ENCODE data around the gene TKT. TPM values are rescaled to one million over a fixed set of nuclear protein-coding genes. Genes with fewer than 3 reads are reported as not detected.
A peak's percentile ranks its signal among the peaks of the same experiment; 100 is the strongest.
"Not testable (repeated sequence)": the region's sequence is repeated elsewhere in the genome, so short reads cannot be mapped to it uniquely, and the experiment has no call there.

The TKT gene
- total and polyA plus RNA-seq, 2 donors from 2014 or later, result 182 to 224 TPM

DNA sequence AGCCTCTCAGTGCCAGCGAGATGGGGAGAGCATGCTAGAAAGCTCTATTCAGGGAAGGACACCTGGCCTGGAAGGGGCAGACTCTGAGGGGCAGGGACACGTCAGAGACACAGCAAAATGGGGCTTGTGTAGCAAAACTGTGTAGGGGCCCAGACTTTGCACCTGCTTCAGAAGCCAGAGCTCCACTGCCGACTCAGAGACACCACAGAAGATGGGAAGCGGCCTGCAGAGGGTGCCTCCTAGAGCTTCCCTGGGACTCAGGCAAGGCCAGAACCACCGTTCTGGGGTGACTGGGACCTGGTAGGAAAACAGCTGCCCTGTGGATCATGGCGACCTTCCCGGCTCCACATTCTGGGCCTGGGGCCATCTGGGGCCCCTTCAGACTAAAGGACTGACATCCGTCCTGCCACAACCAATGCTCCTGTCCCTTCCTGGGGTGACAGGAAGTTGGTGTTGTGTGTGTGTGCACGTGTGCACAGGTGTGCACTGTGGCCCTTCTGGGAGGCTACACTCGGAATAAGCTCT is 17.4 kb upstream of the TKT start:
- DNase-seq, result no peak
- TF ChIP-seq, protein P1, sequence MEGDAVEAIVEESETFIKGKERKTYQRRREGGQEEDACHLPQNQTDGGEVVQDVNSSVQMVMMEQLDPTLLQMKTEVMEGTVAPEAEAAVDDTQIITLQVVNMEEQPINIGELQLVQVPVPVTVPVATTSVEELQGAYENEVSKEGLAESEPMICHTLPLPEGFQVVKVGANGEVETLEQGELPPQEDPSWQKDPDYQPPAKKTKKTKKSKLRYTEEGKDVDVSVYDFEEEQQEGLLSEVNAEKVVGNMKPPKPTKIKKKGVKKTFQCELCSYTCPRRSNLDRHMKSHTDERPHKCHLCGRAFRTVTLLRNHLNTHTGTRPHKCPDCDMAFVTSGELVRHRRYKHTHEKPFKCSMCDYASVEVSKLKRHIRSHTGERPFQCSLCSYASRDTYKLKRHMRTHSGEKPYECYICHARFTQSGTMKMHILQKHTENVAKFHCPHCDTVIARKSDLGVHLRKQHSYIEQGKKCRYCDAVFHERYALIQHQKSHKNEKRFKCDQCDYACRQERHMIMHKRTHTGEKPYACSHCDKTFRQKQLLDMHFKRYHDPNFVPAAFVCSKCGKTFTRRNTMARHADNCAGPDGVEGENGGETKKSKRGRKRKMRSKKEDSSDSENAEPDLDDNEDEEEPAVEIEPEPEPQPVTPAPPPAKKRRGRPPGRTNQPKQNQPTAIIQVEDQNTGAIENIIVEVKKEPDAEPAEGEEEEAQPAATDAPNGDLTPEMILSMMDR (IDR thresholded peaks at IDR 0.05; ENCODE audit: borderline replicate concordance, extremely low read depth, insufficient read depth), result no peak
- H3K27me3 ChIP-seq (ENCODE audit: control insufficient read depth, insufficient read depth, low read length), result no peaks in the 10 kb centered on the region
- no peaks in the 10 kb centered on the region for H3K36me3 ChIP-seq (ENCODE audit: control insufficient read depth in 2 of 3, insufficient read depth in 3 of 3, low read length in 3 of 3)
- intact Hi-C loops (cut with DNase I), result no loop called here
- H3K27ac ChIP-seq (ENCODE audit: low read depth in 2 of 2, low read length in 2 of 2), result no peak overlapping the region
- H3K4me1 ChIP-seq (ENCODE audit: control insufficient read depth in 2 of 3, insufficient read depth in 2 of 3, low read depth in 1 of 3, low read length in 3 of 3), result peaks cover 0 to 10% (median 5%) of the 10 kb centered on the region in 3 donors
- no peak for FAIRE-seq
- no peak overlapping the region for H3K9ac ChIP-seq (ENCODE audit: low read length in 3 of 3)
- no peaks in the 10 kb centered on the region for H3K9me3 ChIP-seq (ENCODE audit: control insufficient read depth in 2 of 3, insufficient read depth in 1 of 3, low read length in 3 of 3)
- no peak overlapping the region for H3K4me3 ChIP-seq (ENCODE audit: low read length in 3 of 3)

DNA sequence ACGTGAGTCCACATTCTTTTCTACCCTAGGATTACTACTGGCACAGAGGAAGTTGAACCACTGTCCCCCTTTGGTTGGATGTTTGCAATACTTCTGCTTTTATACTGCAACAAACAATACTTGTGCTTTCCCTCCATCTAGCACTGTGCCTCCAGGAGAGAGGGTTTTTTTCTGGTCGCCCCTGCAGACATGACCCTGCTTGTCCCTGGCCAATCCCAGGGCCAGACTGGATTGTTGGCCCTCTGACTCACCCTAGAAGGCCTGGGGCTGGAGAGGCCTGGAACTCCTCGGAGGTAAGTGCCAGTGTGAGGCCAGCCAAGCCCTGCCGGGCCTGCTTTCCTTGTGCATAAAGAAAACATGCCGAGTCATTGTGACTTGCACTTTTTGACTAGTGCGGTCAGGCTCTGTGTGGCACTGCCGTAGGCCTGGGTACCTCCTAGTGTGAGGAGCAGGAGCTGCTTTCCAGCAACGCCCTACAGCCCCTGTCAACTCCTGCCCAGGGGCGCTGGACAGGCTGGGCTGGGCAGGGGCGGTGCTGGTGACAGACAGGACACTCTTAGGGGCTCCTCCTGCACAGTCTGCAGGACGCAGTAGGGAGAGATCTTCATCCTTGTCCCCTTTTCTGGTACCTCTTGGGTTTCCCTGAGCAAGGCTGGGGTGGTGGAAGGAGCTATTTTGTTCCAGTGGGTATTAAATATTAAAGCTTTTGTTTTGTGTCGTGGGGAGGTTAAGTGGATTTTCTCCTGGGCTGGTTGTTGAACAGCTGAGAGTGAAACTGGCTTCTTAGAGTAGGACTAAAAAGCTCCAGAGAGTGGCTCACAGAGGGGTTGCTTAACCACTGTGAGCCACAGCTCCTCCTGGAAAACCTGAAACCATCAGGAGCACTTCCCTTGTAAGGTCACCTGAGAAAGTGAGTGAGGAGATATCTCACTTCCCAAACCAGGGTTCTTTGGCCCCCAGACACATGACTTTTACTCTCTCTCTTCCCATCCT is 14.4 kb upstream of the TKT start:
- DNase-seq (peak; percentile 71 to 94 (median 90)), FAIRE-seq (no peak)
- Histone ChIP-seq H3K9ac (ENCODE audit: low read length in 3 of 3) (peak overlapping the region in 1 of 3 donors; percentile 61), H3K9me3 (ENCODE audit: control insufficient read depth in 2 of 3, insufficient read depth in 1 of 3, low read length in 3 of 3) (no peaks in the 10 kb centered on the region), H3K27ac (ENCODE audit: low read depth in 2 of 2, low read length in 2 of 2) (peak overlapping the region; percentile 74 to 80), H3K36me3 (ENCODE audit: control insufficient read depth in 2 of 3, insufficient read depth in 3 of 3, low read length in 3 of 3) (no peaks in the 10 kb centered on the region), H3K4me3 (ENCODE audit: low read length in 3 of 3) (no peak overlapping the region), H3K27me3 (ENCODE audit: control insufficient read depth, insufficient read depth, low read length) (no peaks in the 10 kb centered on the region), H3K4me1 (ENCODE audit: control insufficient read depth in 2 of 3, insufficient read depth in 2 of 3, low read depth in 1 of 3, low read length in 3 of 3) (peaks cover 0 to 10% (median 5%) of the 10 kb centered on the region in 3 donors)
- TF ChIP-seq, protein P1 (IDR thresholded peaks at IDR 0.05; ENCODE audit: borderline replicate concordance, extremely low read depth, insufficient read depth), result peak; percentile 2
- intact Hi-C loops (cut with DNase I), result no loop called here

DNA sequence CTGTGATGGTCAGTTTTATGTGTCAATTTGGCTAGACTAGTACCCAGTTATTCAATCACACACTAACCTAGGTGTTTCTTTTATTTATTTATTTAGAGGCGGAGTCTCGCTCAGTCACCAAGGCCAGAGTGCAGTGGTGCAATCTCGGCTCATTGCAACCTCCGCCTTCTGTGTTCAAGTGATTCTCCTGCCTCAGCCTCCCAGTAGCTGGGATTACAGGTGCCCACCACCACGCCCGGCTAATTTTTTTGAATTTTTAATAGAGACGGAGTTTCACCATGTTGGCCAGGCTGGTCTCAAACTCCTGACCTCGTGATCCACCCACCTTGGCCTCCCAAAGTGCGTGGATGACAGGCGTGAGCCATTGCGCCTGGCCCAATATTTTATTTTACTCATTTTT is 13.4 kb upstream of the TKT start:
- H3K9ac ChIP-seq (ENCODE audit: low read length in 3 of 3); H3K27ac ChIP-seq (ENCODE audit: low read depth in 2 of 2, low read length in 2 of 2); intact Hi-C loops (cut with DNase I); H3K36me3 ChIP-seq (ENCODE audit: control insufficient read depth in 2 of 3, insufficient read depth in 3 of 3, low read length in 3 of 3); FAIRE-seq; H3K27me3 ChIP-seq (ENCODE audit: control insufficient read depth, insufficient read depth, low read length); H3K9me3 ChIP-seq (ENCODE audit: control insufficient read depth in 2 of 3, insufficient read depth in 1 of 3, low read length in 3 of 3); H3K4me3 ChIP-seq (ENCODE audit: low read length in 3 of 3): not testable (repeated sequence)
- peak in 1 of 5 donors; percentile 19 for DNase-seq
- H3K4me1 ChIP-seq (ENCODE audit: control insufficient read depth in 2 of 3, insufficient read depth in 2 of 3, low read depth in 1 of 3, low read length in 3 of 3), result peaks cover 0 to 10% (median 5%) of the 10 kb centered on the region in 3 donors

DNA sequence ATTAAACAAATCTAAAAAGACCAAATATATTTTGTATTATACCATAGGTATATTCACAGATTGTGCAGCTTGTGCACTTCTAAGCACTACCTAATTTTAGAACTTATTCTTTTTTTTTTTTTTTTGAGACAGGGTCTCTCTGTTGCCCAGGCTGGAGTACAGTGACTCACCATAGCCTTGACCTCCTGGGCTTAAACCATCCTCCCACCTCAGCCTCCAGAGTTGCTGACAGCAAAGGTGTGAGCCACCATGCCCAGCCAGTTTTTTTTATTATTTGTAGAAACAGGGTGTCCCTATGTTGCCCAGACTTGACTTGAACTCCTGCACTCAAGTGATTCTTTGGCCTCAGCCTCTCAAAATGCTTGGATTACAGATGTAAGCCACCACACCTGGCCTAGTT is 11.9 kb upstream of the TKT start:
- Histone ChIP-seq H3K27me3 (ENCODE audit: control insufficient read depth, insufficient read depth, low read length) (no peaks in the 10 kb centered on the region), H3K9ac (ENCODE audit: low read length in 3 of 3) (no peak overlapping the region), H3K4me3 (ENCODE audit: low read length in 3 of 3) (no peak overlapping the region), H3K4me1 (ENCODE audit: control insufficient read depth in 2 of 3, insufficient read depth in 2 of 3, low read depth in 1 of 3, low read length in 3 of 3) (peaks cover 0 to 10% (median 5%) of the 10 kb centered on the region in 3 donors), H3K27ac (ENCODE audit: low read depth in 2 of 2, low read length in 2 of 2) (no peak overlapping the region), H3K36me3 (ENCODE audit: control insufficient read depth in 2 of 3, insufficient read depth in 3 of 3, low read length in 3 of 3) (no peaks in the 10 kb centered on the region), H3K9me3 (ENCODE audit: control insufficient read depth in 2 of 3, insufficient read depth in 1 of 3, low read length in 3 of 3) (no peaks in the 10 kb centered on the region)
- TF ChIP-seq, protein P1 (IDR thresholded peaks at IDR 0.05; ENCODE audit: borderline replicate concordance, extremely low read depth, insufficient read depth), result no peak
- no peak for DNase-seq
- no peak for FAIRE-seq
- intact Hi-C loops (cut with DNase I), result no loop called here

Data from kidney (tissue), 14 donors.